Breast epithelium (tissue), 3 donors: ENCODE measurements around the gene NTRK3.

Experiments
- POLR2AphosphoS5 ChIP-seq, 3 donors: sonication (generic); formaldehyde crosslinking; IDR thresholded peaks; one replicate each; pipeline ENCODE4 v1.6.1; 2017; ENCODE audit warnings: antibody characterized with exemption in 3 of 3
- TF ChIP-seq, protein P1 (sequence below), 3 donors: fragments of 450-650 bp; IDR thresholded peaks; one replicate each; pipeline ENCODE4 v1.5.1; 2016 to 2017; ENCODE audit warnings: antibody characterized with exemption in 3 of 3, mild to moderate bottlenecking in 3 of 3, moderate library complexity in 3 of 3

GRCh38 chr15:87949151-87949574 lies 307.4 kb downstream of the NTRK3 start:
- TF ChIP-seq, protein P1, sequence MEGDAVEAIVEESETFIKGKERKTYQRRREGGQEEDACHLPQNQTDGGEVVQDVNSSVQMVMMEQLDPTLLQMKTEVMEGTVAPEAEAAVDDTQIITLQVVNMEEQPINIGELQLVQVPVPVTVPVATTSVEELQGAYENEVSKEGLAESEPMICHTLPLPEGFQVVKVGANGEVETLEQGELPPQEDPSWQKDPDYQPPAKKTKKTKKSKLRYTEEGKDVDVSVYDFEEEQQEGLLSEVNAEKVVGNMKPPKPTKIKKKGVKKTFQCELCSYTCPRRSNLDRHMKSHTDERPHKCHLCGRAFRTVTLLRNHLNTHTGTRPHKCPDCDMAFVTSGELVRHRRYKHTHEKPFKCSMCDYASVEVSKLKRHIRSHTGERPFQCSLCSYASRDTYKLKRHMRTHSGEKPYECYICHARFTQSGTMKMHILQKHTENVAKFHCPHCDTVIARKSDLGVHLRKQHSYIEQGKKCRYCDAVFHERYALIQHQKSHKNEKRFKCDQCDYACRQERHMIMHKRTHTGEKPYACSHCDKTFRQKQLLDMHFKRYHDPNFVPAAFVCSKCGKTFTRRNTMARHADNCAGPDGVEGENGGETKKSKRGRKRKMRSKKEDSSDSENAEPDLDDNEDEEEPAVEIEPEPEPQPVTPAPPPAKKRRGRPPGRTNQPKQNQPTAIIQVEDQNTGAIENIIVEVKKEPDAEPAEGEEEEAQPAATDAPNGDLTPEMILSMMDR (IDR thresholded peaks at IDR 0.05), result no peak
- TF ChIP-seq POLR2AphosphoS5 (IDR thresholded peaks at IDR 0.05), result peak in 2 of 3 donors; percentile 51 to 67
